ENCODE results near the gene RAB8B.

The RAB8B gene

GRCh38 chr15:63188926-63189871, at the start of gene RAB8B:
Gene RAB8B, plus strand, starts transcription at chr15:63189606. Its CDS starts 19 bp downstream, at chr15:63189625.
- peak; percentile 99 for DNase-seq

- no peak for DNase-seq
These were observed 48.5 kb upstream of the RAB8B start for GRCh38 chr15:63140936-63141335.

- no peak for DNase-seq
These were observed 44.0 kb upstream of the RAB8B start for GRCh38 chr15:63145426-63145825.

- no peak for DNase-seq
These were observed 42.7 kb upstream of the RAB8B start for GRCh38 chr15:63146684-63147083.

GRCh38 chr15:63151665-63152064, 37.7 kb upstream of the RAB8B start:
- no peak for DNase-seq

- no peak for DNase-seq
These were observed 33.9 kb upstream of the RAB8B start for GRCh38 chr15:63155486-63155885.

GRCh38 chr15:63156086-63156710, 33.2 kb upstream of the RAB8B start:
- DNase-seq, result no peak

GRCh38 chr15:63156755-63157117, 32.7 kb upstream of the RAB8B start:
- DNase-seq, result no peak

GRCh38 chr15:63157118-63157843, 32.1 kb upstream of the RAB8B start, which contains the start of gene RPS27L:
Gene RPS27L, minus strand, starts transcription at chr15:63157477. Its CDS starts 72 bp downstream, at chr15:63157405.
- DNase-seq, result peak; percentile 95

GRCh38 chr15:63157891-63158431, 31.4 kb upstream of the RAB8B start:
- DNase-seq, result no peak

- DNase-seq, result no peak
These were observed 28.8 kb upstream of the RAB8B start for GRCh38 chr15:63160638-63161037.

GRCh38 chr15:63163217-63163616, 26.2 kb upstream of the RAB8B start:
- DNase-seq, result no peak

- DNase-seq, result no peak
These were observed 24.1 kb upstream of the RAB8B start for GRCh38 chr15:63165166-63165859.

GRCh38 chr15:63166219-63166618, 23.2 kb upstream of the RAB8B start:
- DNase-seq, result no peak

- DNase-seq, result no peak
These were observed 19.6 kb upstream of the RAB8B start for GRCh38 chr15:63169788-63170187.

GRCh38 chr15:63172376-63172775, 17.0 kb upstream of the RAB8B start:
- no peak for DNase-seq

- peak; percentile 47 for DNase-seq
These were observed 16.5 kb upstream of the RAB8B start for GRCh38 chr15:63172851-63173451.

GRCh38 chr15:63176302-63176701, 13.1 kb upstream of the RAB8B start:
- no peak for DNase-seq

- no peak for DNase-seq
These were observed 11.4 kb upstream of the RAB8B start for GRCh38 chr15:63178034-63178433.

GRCh38 chr15:63180746-63181145, 8.7 kb upstream of the RAB8B start:
- DNase-seq, result no peak

- no peak for DNase-seq
These were observed 7.8 kb upstream of the RAB8B start for GRCh38 chr15:63181648-63182047.

GRCh38 chr15:63185206-63185605, 4.2 kb upstream of the RAB8B start:
- DNase-seq, result no peak

Data from right forelimb (tissue), 1 donor.